Activated CD8-positive, alpha-beta memory T cell treated with anti-CD3 and anti-CD28 coated beads, Interleukin-2, amount 50 U/mL, for 1 hour (primary cell): Measurements from ENCODE around the gene ASS1.
"Not testable (repeated sequence)": the region's sequence is repeated elsewhere in the genome, so short reads cannot be mapped to it uniquely, and the experiment has no call there.

ENCODE experiments used
- DNase-seq: peaks from one replicate; pipeline ENCODE4 v3.0.0-alpha.2; 2020; ENCODE audit errors: extremely low read depth

The ASS1 gene

GRCh38 chr9:130444565-130445221, at the start of gene ASS1:
Gene ASS1 (plus strand): TSS chr9:130444961. CDS start chr9:130452229, 7,268 bp downstream.
- DNase-seq: no peak

- no peak for DNase-seq
Measured at GRCh38 chr9:130395810-130396435, 48.8 kb upstream of the ASS1 start.

GRCh38 chr9:130396581-130396980, 48.2 kb upstream of the ASS1 start:
- no peak for DNase-seq

DNA sequence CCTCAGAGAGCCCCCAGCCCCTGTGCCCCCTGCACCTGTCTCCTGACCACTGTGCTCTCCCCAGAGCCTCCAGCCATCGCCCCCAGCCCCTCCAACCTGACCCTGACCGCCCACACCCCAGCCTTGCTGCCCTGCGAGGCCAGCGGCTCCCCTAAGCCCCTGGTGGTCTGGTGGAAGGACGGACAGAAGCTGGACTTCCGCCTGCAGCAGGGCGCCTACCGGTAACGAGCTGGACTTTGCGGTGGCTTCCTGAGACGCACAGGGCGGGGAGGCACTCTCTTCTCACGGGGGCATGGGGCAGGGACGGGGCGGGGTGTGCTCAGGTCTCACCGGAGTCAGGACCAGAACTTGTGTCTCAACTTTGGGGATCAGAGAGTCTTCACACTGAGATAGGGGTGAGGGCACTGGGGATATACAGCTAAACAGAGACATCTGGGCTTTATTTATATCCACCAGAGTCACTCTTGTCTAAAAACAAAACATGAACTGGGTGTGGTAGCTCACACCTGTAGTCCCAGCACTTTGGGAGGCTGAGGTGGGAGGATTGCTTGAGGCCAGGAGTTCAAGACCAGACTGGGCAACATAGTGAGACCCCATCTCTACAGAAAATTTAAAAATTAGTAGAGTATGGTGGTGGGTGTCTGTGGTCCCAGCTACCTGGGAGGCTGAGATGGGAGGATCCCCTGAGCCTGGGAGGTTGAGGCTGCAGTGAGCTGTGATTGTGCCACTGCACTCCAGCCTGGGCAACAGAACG, 46.1 kb upstream of the ASS1 start:
- no peak for DNase-seq

GRCh38 chr9:130399768-130400167, 45.0 kb upstream of the ASS1 start:
- DNase-seq: no peak

- DNase-seq: no peak
Measured at GRCh38 chr9:130400870-130401269, 43.9 kb upstream of the ASS1 start.

GRCh38 chr9:130401742-130402141, 43.0 kb upstream of the ASS1 start:
- DNase-seq: not testable (repeated sequence)

GRCh38 chr9:130402243-130402642, 42.5 kb upstream of the ASS1 start:
- no peak for DNase-seq

- no peak for DNase-seq
Measured at GRCh38 chr9:130402645-130403440, 41.9 kb upstream of the ASS1 start.

GRCh38 chr9:130405657-130406257, 39.0 kb upstream of the ASS1 start:
- DNase-seq: no peak

- no peak for DNase-seq
Measured at GRCh38 chr9:130406278-130406895, 38.4 kb upstream of the ASS1 start.

GRCh38 chr9:130407916-130408663, 36.7 kb upstream of the ASS1 start:
- no peak for DNase-seq

DNA sequence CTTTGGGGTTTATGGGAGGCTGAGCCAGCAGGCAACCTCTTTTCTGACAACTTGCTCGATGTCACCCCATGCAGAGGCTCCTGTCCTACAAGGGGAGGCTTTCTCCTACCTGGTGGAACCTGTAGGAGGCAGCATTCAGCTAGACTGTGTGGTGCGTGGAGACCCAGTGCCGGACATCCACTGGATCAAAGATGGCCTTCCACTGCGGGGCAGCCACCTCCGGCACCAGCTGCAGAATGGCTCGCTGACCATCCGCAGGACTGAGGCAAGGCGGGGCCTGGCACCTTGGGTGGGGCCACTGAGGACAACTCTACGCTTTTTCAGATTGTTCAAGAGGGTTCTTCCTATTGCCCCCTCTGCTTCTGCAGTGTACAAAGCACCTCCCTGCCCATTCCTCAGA, 36.1 kb upstream of the ASS1 start:
- DNase-seq: no peak

- no peak for DNase-seq
Measured at GRCh38 chr9:130409246-130409645, 35.5 kb upstream of the ASS1 start.

DNA sequence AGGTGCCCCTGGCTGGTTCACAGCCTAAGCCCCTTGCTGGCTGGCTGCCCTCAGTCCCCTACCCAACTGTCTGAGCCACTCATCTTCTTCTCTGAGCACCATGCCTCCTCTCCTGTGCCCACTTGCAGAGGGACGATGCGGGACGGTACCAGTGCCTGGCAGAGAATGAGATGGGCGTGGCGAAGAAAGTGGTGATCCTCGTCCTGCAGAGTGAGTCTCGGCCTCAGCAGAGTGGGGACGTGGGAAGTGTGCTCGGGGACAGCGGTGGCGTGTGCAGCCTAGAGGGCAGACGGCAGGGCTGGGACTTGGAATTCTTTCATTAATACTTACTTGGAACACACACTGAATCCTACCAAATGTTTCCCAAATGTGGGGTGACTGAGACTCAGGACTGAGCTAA, 34.3 kb upstream of the ASS1 start:
- DNase-seq: no peak

DNA sequence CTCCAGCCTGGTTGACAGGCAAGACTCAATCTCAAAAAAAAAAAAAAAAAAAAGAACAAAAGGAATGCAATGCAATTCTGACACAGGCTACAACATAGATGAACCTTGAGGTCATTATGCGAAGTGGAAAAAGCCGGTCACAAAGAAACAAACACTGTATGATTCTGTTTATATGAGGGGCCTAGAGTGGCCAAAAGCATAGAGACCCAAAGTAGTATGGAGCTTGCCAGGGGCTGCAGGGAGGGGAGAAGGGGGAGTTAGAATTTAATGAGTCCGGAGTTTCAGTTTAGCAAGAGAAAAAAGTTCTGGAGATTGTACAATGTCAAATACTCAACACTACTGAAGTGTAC, 33.2 kb upstream of the ASS1 start:
- DNase-seq: no peak

- DNase-seq: no peak
Measured at GRCh38 chr9:130414081-130414731, 30.6 kb upstream of the ASS1 start.

- no peak for DNase-seq
Measured at GRCh38 chr9:130414910-130415746, 29.6 kb upstream of the ASS1 start.

- DNase-seq: no peak
Measured at GRCh38 chr9:130417602-130418001, 27.2 kb upstream of the ASS1 start.
